MCF 10A (cell line): ENCODE data around the gene CHRNE. TPM values are rescaled to one million over a fixed set of nuclear protein-coding genes. Genes with fewer than 3 reads are reported as not detected.

Experiments used
- BruUV-seq: library from RNA; stranded (reverse); fragments of 400-500 nt; replicated peaks from 2 replicates; lab custom pipeline; 2021; lab: Mats Ljungman, UMichigan
- CTCF ChIA-PET: fragments of 300-600 bp; sonication (Branson Sonifier 250); formaldehyde crosslinking; extraction: SDS; loops from one replicate; lab custom pipeline; 2021; ENCODE audit warnings: antibody characterized with exemption, inconsistent platforms; lab: Yijun Ruan, JAX
- POLR2A ChIA-PET: fragments of 300-600, 350-650 bp; sonication (Branson Sonifier 250); formaldehyde crosslinking; extraction: SDS; loops from one replicate; lab custom pipeline; 2020; ENCODE audit warnings: antibody characterized with exemption, inconsistent platforms; lab: Yijun Ruan, JAX
- DNase-seq: peaks from one replicate; pipeline ENCODE4 v3.0.0-alpha.2; 2018; ENCODE audit not compliant: unreplicated experiment
- H3K27ac Mint-ChIP-seq: one replicate; pipeline ENCODE4 v1.8.0; 2022; ENCODE audit warnings: mild to moderate bottlenecking, low read depth, mixed read lengths; ENCODE audit not compliant: unreplicated experiment
- H3K27me3 Mint-ChIP-seq: one replicate; pipeline ENCODE4 v1.8.0; 2022; ENCODE audit warnings: mixed read lengths; ENCODE audit not compliant: insufficient read depth, unreplicated experiment
- H3K36me3 Mint-ChIP-seq: one replicate; pipeline ENCODE4 v1.8.0; 2022; ENCODE audit warnings: mild to moderate bottlenecking, moderate library complexity, mixed read lengths; ENCODE audit not compliant: insufficient read depth, unreplicated experiment
- H3K4me1 Mint-ChIP-seq: one replicate; pipeline ENCODE4 v1.8.0; 2022; ENCODE audit warnings: mixed read lengths; ENCODE audit not compliant: insufficient read depth, unreplicated experiment
- H3K4me3 Mint-ChIP-seq: one replicate; pipeline ENCODE4 v1.8.0; 2022; ENCODE audit warnings: mild to moderate bottlenecking, moderate library complexity, mixed read lengths; ENCODE audit not compliant: unreplicated experiment
- H3K9me3 Mint-ChIP-seq: one replicate; pipeline ENCODE4 v1.8.0; 2022; ENCODE audit warnings: mixed read lengths; ENCODE audit not compliant: unreplicated experiment
- CTCF ChIP-seq: fragments of 200-600 bp; IDR thresholded peaks from one replicate; pipeline ENCODE4 v1.8.0; 2022; ENCODE audit warnings: antibody characterized with exemption, mild to moderate bottlenecking; ENCODE audit not compliant: unreplicated experiment
- intact Hi-C: fragments of 100-400 bp; cut with micrococcal nuclease; formaldehyde crosslinking; loops from 2 replicates; pipeline ENCODE4 v1.14.1; 2022
- total RNA-seq: library from RNA; stranded (reverse); gene quantifications from 2 replicates; pipeline ENCODE4 v1.2.3, GENCODE V29; 2022

Gene CHRNE
- total RNA-seq, 1 experiment from 2014 or later: not detected

- intact Hi-C loops: no loop called here
- no peak for TF ChIP-seq CTCF
- ChIA-PET POLR2A (interaction anchor here (1.1 to 21.5 kb wide), 16 partner anchors 9 to 236 kb away, joined by 4 to 639 read pairs (median 16); partner anchors contain the start of genes ARRB2, CAMTA2, ENO3 and INCA1), CTCF (interaction anchor here (0.5 to 3.0 kb wide), 9 partner anchors 19 to 819 kb away, joined by 3 to 24 read pairs (median 4); no protein-coding TSS in a partner anchor)
- Mint-ChIP-seq H3K4me1 (peaks cover 41% of the 10 kb centered on the region), H3K9me3 (no peaks in the 10 kb centered on the region), H3K36me3 (peaks cover 49% of the 10 kb centered on the region), H3K4me3 (peak overlapping the region; percentile 91), H3K27ac (peak overlapping the region; percentile 98), H3K27me3 (no peaks in the 10 kb centered on the region)
- no peak for DNase-seq
- TSS peak; percentile 15 for BruUV-seq
Observed at GRCh38 chr17:4938688-4939545, 36.0 kb upstream of the CHRNE start.

DNA sequence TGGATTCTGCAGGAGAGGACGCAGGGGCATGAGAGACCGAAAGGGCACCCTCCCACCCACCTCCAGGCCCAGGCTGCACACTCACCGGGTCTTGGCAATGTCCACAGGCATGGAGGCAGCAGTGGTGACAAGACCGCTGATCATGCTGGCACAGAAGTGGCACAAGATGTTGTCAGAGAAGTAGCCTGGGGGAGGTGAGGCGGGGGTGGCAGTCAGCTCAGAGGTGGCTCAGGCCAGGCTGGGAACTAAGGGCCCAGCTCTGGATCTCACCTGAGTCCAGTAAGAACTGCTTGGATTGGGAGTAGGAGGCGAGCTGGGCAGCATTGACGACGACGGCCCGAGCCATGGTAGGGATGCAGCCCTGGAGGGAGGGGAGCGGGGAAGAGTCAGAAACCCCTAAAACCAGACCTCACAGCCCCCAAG is 35.2 kb upstream of the CHRNE start:
- CTCF ChIA-PET: interaction anchor here (0.5 to 3.0 kb wide), 4 partner anchors 27 to 44 kb away, joined by 3 to 24 read pairs (median 3); no protein-coding TSS in a partner anchor
- Mint-ChIP-seq H3K4me1 (peaks cover 39% of the 10 kb centered on the region), H3K27ac (peak overlapping the region; percentile 98), H3K27me3 (no peaks in the 10 kb centered on the region), H3K9me3 (no peaks in the 10 kb centered on the region), H3K4me3 (peak overlapping the region; percentile 91), H3K36me3 (peaks cover 44% of the 10 kb centered on the region)
- no peak for DNase-seq
- intact Hi-C loops: no loop called here
- TF ChIP-seq CTCF: no peak
- POLR2A ChIA-PET: interaction anchor here (0.9 to 21.5 kb wide), 4 partner anchors 11 to 29 kb away, joined by 3 to 639 read pairs (median 18); partner anchors contain the start of gene SPAG7
- no TSS peak for BruUV-seq

DNA sequence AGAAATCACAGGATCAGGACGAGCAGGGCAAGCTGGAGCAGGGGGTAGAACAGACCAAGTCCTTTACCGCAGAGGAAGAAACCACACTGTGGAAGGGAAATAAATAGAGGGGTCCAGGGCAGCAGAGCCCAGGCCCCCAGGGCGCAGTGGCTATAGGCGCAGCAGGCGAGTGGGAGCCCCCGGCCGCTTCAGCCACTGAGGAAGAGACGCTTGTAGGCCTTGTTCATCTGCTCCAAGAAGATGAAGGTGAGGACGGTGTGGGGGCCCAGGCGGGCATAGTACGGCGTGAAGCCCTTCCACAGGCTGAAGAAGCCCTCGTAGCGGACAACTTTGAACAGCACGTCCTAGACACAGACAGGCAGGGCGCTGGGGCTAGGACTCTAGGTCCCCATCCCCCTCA is 34.7 kb upstream of the CHRNE start:
- POLR2A ChIA-PET: interaction anchor here (0.6 to 21.5 kb wide), 4 partner anchors 8 to 30 kb away, joined by 3 to 639 read pairs (median 18); partner anchors contain the start of gene SPAG7
- CTCF ChIA-PET: interaction anchor here (0.6 to 2.3 kb wide), 2 partner anchors 29 to 44 kb away, joined by 3 to 5 read pairs; no protein-coding TSS in a partner anchor
- Mint-ChIP-seq H3K36me3 (peaks cover 41% of the 10 kb centered on the region), H3K27ac (no peak overlapping the region), H3K27me3 (no peaks in the 10 kb centered on the region), H3K9me3 (no peaks in the 10 kb centered on the region), H3K4me3 (peak overlapping the region; percentile 91), H3K4me1 (peaks cover 33% of the 10 kb centered on the region)
- intact Hi-C loops: no loop called here
- BruUV-seq: no TSS peak
- no peak for TF ChIP-seq CTCF
- DNase-seq: no peak

- H3K27ac Mint-ChIP-seq: no peak overlapping the region
- H3K4me1 Mint-ChIP-seq: peaks cover 22% of the 10 kb centered on the region
- H3K27me3 Mint-ChIP-seq: no peaks in the 10 kb centered on the region
- intact Hi-C loops: no loop called here
- TF ChIP-seq CTCF: no peak
- H3K36me3 Mint-ChIP-seq: peaks cover 41% of the 10 kb centered on the region
- ChIA-PET CTCF (interaction anchor here (0.8 to 2.3 kb wide), 2 partner anchors 17 to 27 kb away, joined by 4 to 5 read pairs; no protein-coding TSS in a partner anchor), POLR2A (interaction anchor here (0.6 to 1.4 kb wide), 7 partner anchors 11 to 147 kb away, joined by 3 to 6 read pairs (median 3); partner anchors contain the start of genes PFN1 and SPAG7)
- no peak overlapping the region for H3K4me3 Mint-ChIP-seq
- BruUV-seq: no TSS peak
- no peak for DNase-seq
- H3K9me3 Mint-ChIP-seq: no peaks in the 10 kb centered on the region
Observed at GRCh38 chr17:4936436-4936835, 33.5 kb upstream of the CHRNE start.
